Stimulated activated memory B cell treated with anti-CD40 and anti-IgM and Interleukin-4, amounts not matched to agents 10 μg/mL and 1 μg/mL and 100 μg/mL, for 72 hours (primary cell): Measurements from ENCODE around the gene POMT1.

Experiments
- ATAC-seq: fragments of 150-1000 bp; cut with Tn5 transposase; 2 replicates; pipeline ENCODE4 v1.10.0; 2021
- H3K27ac Mint-ChIP-seq: one replicate; pipeline ENCODE4 v1.8.0; 2022; ENCODE audit warnings: mild to moderate bottlenecking, mixed read lengths
- H3K27me3 Mint-ChIP-seq: one replicate; pipeline ENCODE4 v1.8.0; 2022; ENCODE audit warnings: mixed read lengths
- H3K36me3 Mint-ChIP-seq: one replicate; pipeline ENCODE4 v1.8.0; 2022; ENCODE audit warnings: mixed read lengths
- H3K4me1 Mint-ChIP-seq: one replicate; pipeline ENCODE4 v1.8.0; 2022; ENCODE audit warnings: mixed read lengths
- H3K4me3 Mint-ChIP-seq: one replicate; pipeline ENCODE4 v1.8.0; 2022; ENCODE audit warnings: mild to moderate bottlenecking, moderate library complexity, mixed read lengths
- H3K9me3 Mint-ChIP-seq: one replicate; pipeline ENCODE4 v1.8.0; 2022; ENCODE audit warnings: mixed read lengths

The POMT1 gene

GRCh38 chr9:131473198-131473885 is 29.4 kb upstream of the POMT1 start:
- Mint-ChIP-seq H3K36me3 (peaks cover 79% of the 10 kb centered on the region), H3K9me3 (no peaks in the 10 kb centered on the region), H3K4me3 (no peak overlapping the region), H3K27ac (peak overlapping the region; percentile 32), H3K27me3 (no peaks in the 10 kb centered on the region), H3K4me1 (peaks cover 4% of the 10 kb centered on the region)
- no peak for ATAC-seq

- H3K36me3 Mint-ChIP-seq, result peaks cover 81% of the 10 kb centered on the region
- ATAC-seq, result no peak
- no peak overlapping the region for H3K4me3 Mint-ChIP-seq
- no peaks in the 10 kb centered on the region for H3K27me3 Mint-ChIP-seq
- no peaks in the 10 kb centered on the region for H3K9me3 Mint-ChIP-seq
- peak overlapping the region; percentile 32 for H3K27ac Mint-ChIP-seq
- peaks cover 6% of the 10 kb centered on the region for H3K4me1 Mint-ChIP-seq
Measured at GRCh38 chr9:131473891-131474290, 28.8 kb upstream of the POMT1 start.

- H3K9me3 Mint-ChIP-seq, result no peaks in the 10 kb centered on the region
- no peak overlapping the region for H3K4me3 Mint-ChIP-seq
- H3K36me3 Mint-ChIP-seq, result peaks cover 82% of the 10 kb centered on the region
- ATAC-seq, result no peak
- H3K27ac Mint-ChIP-seq, result peak overlapping the region; percentile 58
- H3K27me3 Mint-ChIP-seq, result no peaks in the 10 kb centered on the region
- peaks cover 6% of the 10 kb centered on the region for H3K4me1 Mint-ChIP-seq
Measured at GRCh38 chr9:131474711-131475110, 28.0 kb upstream of the POMT1 start.

GRCh38 chr9:131475111-131475955 is 27.4 kb upstream of the POMT1 start:
- H3K36me3 Mint-ChIP-seq, result peaks cover 76% of the 10 kb centered on the region
- H3K27me3 Mint-ChIP-seq, result no peaks in the 10 kb centered on the region
- H3K9me3 Mint-ChIP-seq, result no peaks in the 10 kb centered on the region
- no peak for ATAC-seq
- peak overlapping the region; percentile 58 for H3K27ac Mint-ChIP-seq
- H3K4me3 Mint-ChIP-seq, result no peak overlapping the region
- H3K4me1 Mint-ChIP-seq, result peaks cover 6% of the 10 kb centered on the region

GRCh38 chr9:131475956-131476776 is 26.6 kb upstream of the POMT1 start:
- H3K27me3 Mint-ChIP-seq, result no peaks in the 10 kb centered on the region
- peaks cover 67% of the 10 kb centered on the region for H3K36me3 Mint-ChIP-seq
- H3K4me3 Mint-ChIP-seq, result no peak overlapping the region
- H3K4me1 Mint-ChIP-seq, result peaks cover 6% of the 10 kb centered on the region
- no peaks in the 10 kb centered on the region for H3K9me3 Mint-ChIP-seq
- H3K27ac Mint-ChIP-seq, result no peak overlapping the region
- no peak for ATAC-seq

GRCh38 chr9:131476777-131477345 is 25.9 kb upstream of the POMT1 start:
- H3K9me3 Mint-ChIP-seq, result no peaks in the 10 kb centered on the region
- no peaks in the 10 kb centered on the region for H3K27me3 Mint-ChIP-seq
- peaks cover 64% of the 10 kb centered on the region for H3K36me3 Mint-ChIP-seq
- ATAC-seq, result no peak
- H3K27ac Mint-ChIP-seq, result no peak overlapping the region
- H3K4me3 Mint-ChIP-seq, result no peak overlapping the region
- H3K4me1 Mint-ChIP-seq, result peaks cover 6% of the 10 kb centered on the region

GRCh38 chr9:131477367-131477766 is 25.4 kb upstream of the POMT1 start:
- Mint-ChIP-seq H3K27ac (no peak overlapping the region), H3K36me3 (peaks cover 67% of the 10 kb centered on the region), H3K9me3 (no peaks in the 10 kb centered on the region), H3K27me3 (no peaks in the 10 kb centered on the region), H3K4me1 (peaks cover 6% of the 10 kb centered on the region), H3K4me3 (no peak overlapping the region)
- no peak for ATAC-seq

- no peaks in the 10 kb centered on the region for H3K27me3 Mint-ChIP-seq
- no peak for ATAC-seq
- H3K4me1 Mint-ChIP-seq, result peaks cover 6% of the 10 kb centered on the region
- peak overlapping the region; percentile 45 for H3K27ac Mint-ChIP-seq
- no peak overlapping the region for H3K4me3 Mint-ChIP-seq
- peaks cover 67% of the 10 kb centered on the region for H3K36me3 Mint-ChIP-seq
- H3K9me3 Mint-ChIP-seq, result no peaks in the 10 kb centered on the region
Measured at GRCh38 chr9:131477816-131478419, 24.8 kb upstream of the POMT1 start.

- peak; percentile 43 for ATAC-seq
- peaks cover 6% of the 10 kb centered on the region for H3K4me1 Mint-ChIP-seq
- H3K4me3 Mint-ChIP-seq, result peak overlapping the region; percentile 6
- no peaks in the 10 kb centered on the region for H3K27me3 Mint-ChIP-seq
- H3K36me3 Mint-ChIP-seq, result peaks cover 67% of the 10 kb centered on the region
- H3K9me3 Mint-ChIP-seq, result no peaks in the 10 kb centered on the region
- H3K27ac Mint-ChIP-seq, result peak overlapping the region; percentile 45
Measured at GRCh38 chr9:131478421-131478868, 24.3 kb upstream of the POMT1 start.

GRCh38 chr9:131478911-131479310 is 23.8 kb upstream of the POMT1 start:
- ATAC-seq, result no peak
- Mint-ChIP-seq H3K4me3 (no peak overlapping the region), H3K4me1 (peaks cover 6% of the 10 kb centered on the region), H3K27me3 (no peaks in the 10 kb centered on the region), H3K27ac (no peak overlapping the region), H3K9me3 (no peaks in the 10 kb centered on the region), H3K36me3 (peaks cover 67% of the 10 kb centered on the region)

GRCh38 chr9:131480258-131480657 is 22.5 kb upstream of the POMT1 start:
- peaks cover 6% of the 10 kb centered on the region for H3K4me1 Mint-ChIP-seq
- H3K27me3 Mint-ChIP-seq, result no peaks in the 10 kb centered on the region
- H3K36me3 Mint-ChIP-seq, result peaks cover 61% of the 10 kb centered on the region
- no peak overlapping the region for H3K4me3 Mint-ChIP-seq
- H3K27ac Mint-ChIP-seq, result no peak overlapping the region
- no peak for ATAC-seq
- no peaks in the 10 kb centered on the region for H3K9me3 Mint-ChIP-seq

GRCh38 chr9:131481441-131482342 is 21.0 kb upstream of the POMT1 start:
- no peaks in the 10 kb centered on the region for H3K27me3 Mint-ChIP-seq
- no peak for ATAC-seq
- H3K4me3 Mint-ChIP-seq, result no peak overlapping the region
- no peak overlapping the region for H3K27ac Mint-ChIP-seq
- H3K36me3 Mint-ChIP-seq, result peaks cover 59% of the 10 kb centered on the region
- peaks cover 6% of the 10 kb centered on the region for H3K4me1 Mint-ChIP-seq
- no peaks in the 10 kb centered on the region for H3K9me3 Mint-ChIP-seq

GRCh38 chr9:131482343-131483006 is 20.2 kb upstream of the POMT1 start:
- Mint-ChIP-seq H3K4me1 (peaks cover 6% of the 10 kb centered on the region), H3K27ac (no peak overlapping the region), H3K9me3 (no peaks in the 10 kb centered on the region), H3K4me3 (no peak overlapping the region), H3K27me3 (no peaks in the 10 kb centered on the region), H3K36me3 (peaks cover 62% of the 10 kb centered on the region)
- no peak for ATAC-seq
